ENCODE results near the gene ATP8A1. TPM values are rescaled to one million over a fixed set of nuclear protein-coding genes. Genes with fewer than 3 reads are reported as not detected.

Gene ATP8A1
- total and polyA plus RNA-seq, 12 donors, result 3.4 to 27.9 (median 17.5) TPM

- H3K36me3 ChIP-seq, result peaks cover 0 to 3% (median 0%) of the 10 kb centered on the region in 9 donors
- H3K9me3 ChIP-seq, result no peaks in the 10 kb centered on the region
- no peak overlapping the region for H3K27ac ChIP-seq
- no peak for ATAC-seq
- no peak for TF ChIP-seq CTCF (IDR thresholded peaks at IDR 0.05)
- no peak for DNase-seq
- intact Hi-C loops (cut with DNase I), result no loop called here
- H3K27me3 ChIP-seq, result no peaks in the 10 kb centered on the region
- H3K4me1 ChIP-seq, result peaks cover 0 to 3% (median 0%) of the 10 kb centered on the region in 9 donors
- H3K4me3 ChIP-seq, result no peak overlapping the region
- WGBS, 2 donors, result 79 to 81% methylated on average over 4 of the region's 4 CpGs
Observed at GRCh38 chr4:42484630-42485029, 172.3 kb downstream of the ATP8A1 start.

GRCh38 chr4:42483426-42484379 lies 173.2 kb downstream of the ATP8A1 start:
- Histone ChIP-seq H3K9me3 (no peaks in the 10 kb centered on the region), H3K36me3 (peaks cover 0 to 3% (median 0%) of the 10 kb centered on the region in 9 donors), H3K4me3 (no peak overlapping the region), H3K4me1 (peaks cover 0 to 3% (median 0%) of the 10 kb centered on the region in 9 donors), H3K27me3 (no peaks in the 10 kb centered on the region), H3K27ac (no peak overlapping the region)
- WGBS, 2 donors, result 83% methylated on average over 9 of the region's 9 CpGs
- ATAC-seq (peak in 1 of 8 donors; percentile 31), DNase-seq (no peak)
- intact Hi-C loops (cut with DNase I), result no loop called here
- no peak for TF ChIP-seq CTCF (IDR thresholded peaks at IDR 0.05)

- Histone ChIP-seq H3K4me1 (peaks cover 0 to 3% (median 0%) of the 10 kb centered on the region in 9 donors), H3K9me3 (no peaks in the 10 kb centered on the region), H3K4me3 (no peak overlapping the region), H3K27me3 (no peaks in the 10 kb centered on the region), H3K27ac (no peak overlapping the region), H3K36me3 (peaks cover 0 to 3% (median 0%) of the 10 kb centered on the region in 9 donors)
- no peak for DNase-seq
- ATAC-seq, result no peak
- intact Hi-C loops (cut with DNase I), result no loop called here
- 69 to 77% methylated on average over 5 of the region's 5 CpGs for WGBS, 2 donors
- no peak for TF ChIP-seq CTCF (IDR thresholded peaks at IDR 0.05)
Observed at GRCh38 chr4:42482516-42483327, 174.2 kb downstream of the ATP8A1 start.

- no peaks in the 10 kb centered on the region for H3K27me3 ChIP-seq
- no peak for ATAC-seq
- H3K9me3 ChIP-seq, result no peaks in the 10 kb centered on the region
- DNase-seq, result no peak
- WGBS, 2 donors, result 87 to 97% methylated on average over 1 of the region's 1 CpG
- H3K36me3 ChIP-seq, result peaks cover 0 to 3% (median 0%) of the 10 kb centered on the region in 9 donors
- H3K4me1 ChIP-seq, result peaks cover 0 to 3% (median 0%) of the 10 kb centered on the region in 9 donors
- intact Hi-C loops (cut with DNase I), result no loop called here
- H3K27ac ChIP-seq, result no peak overlapping the region
- H3K4me3 ChIP-seq, result no peak overlapping the region
- TF ChIP-seq CTCF (IDR thresholded peaks at IDR 0.05), result no peak
Observed at GRCh38 chr4:42480717-42481116, 176.2 kb downstream of the ATP8A1 start.
